ENCODE results near the gene SOWAHA.
"Not testable (repeated sequence)": the region's sequence is repeated elsewhere in the genome, so short reads cannot be mapped to it uniquely, and the experiment has no call there.

Gene SOWAHA

GRCh38 chr5:132850066-132850465, 37.0 kb downstream of the SOWAHA start:
- TF ChIP-seq CTCF (IDR thresholded peaks at IDR 0.05; ENCODE audit: control extremely low read depth, extremely low read depth, low read depth, missing control alignments), result no peak
- CTCF ChIA-PET, result interaction anchor here (1.0 to 7.9 kb wide), 5 partner anchors 11 to 33 kb away, joined by 3 to 63 read pairs (median 4); partner anchors contain the start of gene SHROOM1
- DNase-seq (ENCODE audit: extremely low spot score), result no peak
- POLR2A ChIA-PET, result no interaction called here

DNA sequence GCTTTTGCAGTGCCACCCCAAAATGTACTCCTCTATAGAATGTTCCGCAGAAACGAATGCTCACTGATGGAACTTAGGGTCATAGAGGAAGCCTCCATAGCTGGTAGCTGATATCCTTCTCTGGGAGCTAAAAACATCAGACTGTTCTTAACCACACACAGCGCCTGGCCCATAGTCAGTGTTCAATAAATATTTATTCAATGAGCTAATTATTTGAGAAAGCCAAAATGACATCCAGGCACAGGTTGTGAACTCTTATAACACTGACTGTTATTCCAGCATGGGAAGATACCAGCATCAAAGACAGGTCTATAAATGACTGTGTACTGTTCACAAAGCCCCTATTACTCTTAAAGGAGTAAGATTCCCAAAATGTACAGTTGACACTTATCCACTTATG, 40.2 kb downstream of the SOWAHA start:
- CTCF ChIA-PET, result interaction anchor here (2.0 to 18.9 kb wide), 4 partner anchors 8 to 33 kb away, joined by 8 to 215 read pairs (median 26); partner anchors contain the start of genes GDF9, SHROOM1 and UQCRQ
- POLR2A ChIA-PET, result no interaction called here
- no peak for DNase-seq (ENCODE audit: extremely low spot score)
- no peak for TF ChIP-seq CTCF (IDR thresholded peaks at IDR 0.05; ENCODE audit: control extremely low read depth, extremely low read depth, low read depth, missing control alignments)

DNA sequence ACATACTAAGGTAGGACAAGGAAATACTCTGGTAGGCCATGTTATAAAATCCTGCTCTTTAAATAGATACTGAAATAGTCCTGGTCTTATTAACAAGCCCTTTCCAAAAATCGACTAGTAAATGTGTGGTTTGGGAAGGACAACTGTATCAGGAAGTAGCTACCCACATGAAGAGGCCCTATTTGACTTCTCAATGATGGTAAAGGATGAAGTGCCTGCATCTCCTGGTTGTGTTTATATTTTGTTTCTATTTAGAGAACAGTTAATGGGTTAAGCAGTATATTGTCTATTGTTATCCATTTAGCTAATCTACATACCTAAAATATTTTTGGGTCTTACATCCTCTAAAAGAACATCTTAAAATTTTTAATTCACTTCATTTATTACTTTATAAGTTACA, 40.7 kb downstream of the SOWAHA start:
- ChIA-PET POLR2A (no interaction called here), CTCF (interaction anchor here (0.9 to 18.9 kb wide), 5 partner anchors 8 to 328 kb away, joined by 3 to 215 read pairs (median 10); partner anchors contain the start of genes GDF9, SHROOM1 and UQCRQ)
- TF ChIP-seq CTCF (IDR thresholded peaks at IDR 0.05; ENCODE audit: control extremely low read depth, extremely low read depth, low read depth, missing control alignments), result no peak
- DNase-seq (ENCODE audit: extremely low spot score), result no peak

DNA sequence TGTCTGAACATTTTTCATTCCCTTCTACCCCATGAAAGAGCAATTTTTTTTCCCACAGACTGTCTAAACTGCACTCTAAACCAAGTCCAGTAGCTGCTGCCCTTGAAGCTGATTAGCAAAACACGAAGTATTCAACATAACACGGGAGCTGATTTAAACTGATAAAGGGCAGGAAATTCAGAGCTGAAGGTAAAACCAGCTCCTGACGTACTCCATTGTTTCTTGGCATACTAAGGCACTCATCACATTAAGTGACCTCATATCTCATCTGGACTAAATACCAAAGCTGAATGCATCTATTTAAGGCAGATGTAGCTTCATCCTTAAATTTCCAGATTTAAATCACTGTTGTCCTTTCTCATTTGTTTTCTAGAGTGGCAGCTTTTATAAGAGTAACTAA, 41.2 kb downstream of the SOWAHA start:
- ChIA-PET POLR2A (no interaction called here), CTCF (interaction anchor here (0.9 to 18.9 kb wide), 5 partner anchors 9 to 328 kb away, joined by 3 to 215 read pairs (median 10); partner anchors contain the start of genes GDF9, SHROOM1 and UQCRQ)
- no peak for DNase-seq (ENCODE audit: extremely low spot score)

DNA sequence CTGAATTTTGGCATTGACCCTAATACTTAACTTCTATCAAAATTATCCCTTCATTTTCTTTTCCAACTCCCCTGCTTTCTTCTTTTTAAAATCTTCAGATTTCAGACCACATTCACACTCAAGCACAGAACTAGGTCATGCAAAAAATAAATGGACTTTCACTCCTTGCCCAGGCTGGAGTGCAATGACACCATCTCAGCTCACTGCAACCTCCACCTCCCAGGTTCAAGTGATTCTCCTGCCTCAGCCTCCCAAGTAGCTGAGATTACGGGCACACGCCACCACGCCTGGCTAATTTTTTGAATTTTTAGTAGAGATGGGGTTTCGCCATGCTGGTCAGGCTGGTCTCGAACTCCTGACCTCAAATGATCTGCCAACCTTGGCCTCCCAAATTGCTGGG, 41.9 kb downstream of the SOWAHA start:
- DNase-seq (ENCODE audit: extremely low spot score); POLR2A ChIA-PET: not testable (repeated sequence)
- CTCF ChIA-PET, result interaction anchor here (2.0 to 18.9 kb wide), 4 partner anchors 9 to 35 kb away, joined by 8 to 215 read pairs (median 26); partner anchors contain the start of genes GDF9, SHROOM1 and UQCRQ

More for the DNA sequence above, 41.2 kb downstream of the SOWAHA start:
- no peak for TF ChIP-seq CTCF (IDR thresholded peaks at IDR 0.05; ENCODE audit: control extremely low read depth, extremely low read depth, low read depth, missing control alignments)

GRCh38 chr5:132856011-132856410, 42.9 kb downstream of the SOWAHA start:
- POLR2A ChIA-PET, result no interaction called here
- TF ChIP-seq CTCF (IDR thresholded peaks at IDR 0.05; ENCODE audit: control extremely low read depth, extremely low read depth, low read depth, missing control alignments), result no peak
- CTCF ChIA-PET, result interaction anchor here (2.6 to 18.9 kb wide), 3 partner anchors 10 to 23 kb away, joined by 8 to 215 read pairs (median 41); partner anchors contain the start of genes GDF9, SHROOM1 and UQCRQ
- no peak for DNase-seq (ENCODE audit: extremely low spot score)

GRCh38 chr5:132859889-132860437, 46.9 kb downstream of the SOWAHA start:
- ChIA-PET CTCF (interaction anchor here (1.3 to 18.9 kb wide), 4 partner anchors 13 to 359 kb away, joined by 4 to 215 read pairs (median 54); partner anchors contain the start of gene SHROOM1), POLR2A (no interaction called here)

More at GRCh38 chr5:132859889-132860437, 46.9 kb downstream of the SOWAHA start:
- no peak for TF ChIP-seq CTCF (IDR thresholded peaks at IDR 0.05; ENCODE audit: control extremely low read depth, extremely low read depth, low read depth, missing control alignments)
- DNase-seq (ENCODE audit: extremely low spot score), result no peak
